ENCODE measurements around the gene CYTL1.
"Not testable (repeated sequence)": the region's sequence is repeated elsewhere in the genome, so short reads cannot be mapped to it uniquely, and the experiment has no call there.

The CYTL1 gene

GRCh38 chr4:5033281-5033841, 14.1 kb upstream of the CYTL1 start:
- no peak for DNase-seq (ENCODE audit: low read depth in 2 of 2)

GRCh38 chr4:5032813-5033212, 13.6 kb upstream of the CYTL1 start:
- no peak for DNase-seq (ENCODE audit: low read depth in 2 of 2)

- DNase-seq (ENCODE audit: low read depth in 2 of 2): no peak
Observed at GRCh38 chr4:5030927-5031326, 11.7 kb upstream of the CYTL1 start.

- no peak for DNase-seq (ENCODE audit: low read depth in 2 of 2)
Observed at GRCh38 chr4:5030221-5030620, 11.0 kb upstream of the CYTL1 start.

- no peak for DNase-seq (ENCODE audit: low read depth in 2 of 2)
Observed at GRCh38 chr4:5029447-5029846, 10.2 kb upstream of the CYTL1 start.

- no peak for DNase-seq (ENCODE audit: low read depth in 2 of 2)
Observed at GRCh38 chr4:5028480-5028879, 9.2 kb upstream of the CYTL1 start.

- no peak for DNase-seq (ENCODE audit: low read depth in 2 of 2)
Observed at GRCh38 chr4:5027346-5027745, 8.1 kb upstream of the CYTL1 start.

- no peak for DNase-seq (ENCODE audit: low read depth in 2 of 2)
Observed at GRCh38 chr4:5026371-5026770, 7.1 kb upstream of the CYTL1 start.

GRCh38 chr4:5024673-5025072, 5.4 kb upstream of the CYTL1 start:
- no peak for DNase-seq (ENCODE audit: low read depth in 2 of 2)

GRCh38 chr4:5021546-5021945, 2.3 kb upstream of the CYTL1 start:
- no peak for DNase-seq (ENCODE audit: low read depth in 2 of 2)

GRCh38 chr4:5020341-5020740, 1.1 kb upstream of the CYTL1 start:
- no peak for DNase-seq (ENCODE audit: low read depth in 2 of 2)

- no peak for DNase-seq (ENCODE audit: low read depth in 2 of 2)
Observed at GRCh38 chr4:5019796-5020195, 538 bp upstream of the CYTL1 start.

GRCh38 chr4:5018603-5019002, 655 bp downstream of the CYTL1 start:
- no peak for DNase-seq (ENCODE audit: low read depth in 2 of 2)

- no peak for DNase-seq (ENCODE audit: low read depth in 2 of 2)
Observed at GRCh38 chr4:5018096-5018495, 1.2 kb downstream of the CYTL1 start.

- no peak for DNase-seq (ENCODE audit: low read depth in 2 of 2)
Observed at GRCh38 chr4:5014007-5014682, 5.1 kb downstream of the CYTL1 start.

GRCh38 chr4:5012958-5013357, 6.3 kb downstream of the CYTL1 start:
- no peak for DNase-seq (ENCODE audit: low read depth in 2 of 2)

- DNase-seq (ENCODE audit: low read depth in 2 of 2): no peak
Observed at GRCh38 chr4:5012244-5012898, 6.9 kb downstream of the CYTL1 start.

- no peak for DNase-seq (ENCODE audit: low read depth in 2 of 2)
Observed at GRCh38 chr4:5010984-5011383, 8.3 kb downstream of the CYTL1 start.

- DNase-seq (ENCODE audit: low read depth in 2 of 2): no peak
Observed at GRCh38 chr4:5009796-5010195, 9.5 kb downstream of the CYTL1 start.

GRCh38 chr4:5006932-5007331, 12.3 kb downstream of the CYTL1 start:
- not testable (repeated sequence) for DNase-seq (ENCODE audit: low read depth in 2 of 2)

- DNase-seq (ENCODE audit: low read depth in 2 of 2): no peak
Observed at GRCh38 chr4:5004496-5004895, 14.8 kb downstream of the CYTL1 start.

- no peak for DNase-seq (ENCODE audit: low read depth in 2 of 2)
Observed at GRCh38 chr4:5003918-5004317, 15.3 kb downstream of the CYTL1 start.

- no peak for DNase-seq (ENCODE audit: low read depth in 2 of 2)
Observed at GRCh38 chr4:5003372-5003857, 15.8 kb downstream of the CYTL1 start.
